NCI-H2029 treated with DMSO at 0.1 percent for 48 hours (cell line): ENCODE results near the gene CEP350.

Experiments
- DNase-seq: peaks from one replicate; lab custom pipeline; 2025; lab: John Stamatoyannopoulos, UW

Gene CEP350, protein sequence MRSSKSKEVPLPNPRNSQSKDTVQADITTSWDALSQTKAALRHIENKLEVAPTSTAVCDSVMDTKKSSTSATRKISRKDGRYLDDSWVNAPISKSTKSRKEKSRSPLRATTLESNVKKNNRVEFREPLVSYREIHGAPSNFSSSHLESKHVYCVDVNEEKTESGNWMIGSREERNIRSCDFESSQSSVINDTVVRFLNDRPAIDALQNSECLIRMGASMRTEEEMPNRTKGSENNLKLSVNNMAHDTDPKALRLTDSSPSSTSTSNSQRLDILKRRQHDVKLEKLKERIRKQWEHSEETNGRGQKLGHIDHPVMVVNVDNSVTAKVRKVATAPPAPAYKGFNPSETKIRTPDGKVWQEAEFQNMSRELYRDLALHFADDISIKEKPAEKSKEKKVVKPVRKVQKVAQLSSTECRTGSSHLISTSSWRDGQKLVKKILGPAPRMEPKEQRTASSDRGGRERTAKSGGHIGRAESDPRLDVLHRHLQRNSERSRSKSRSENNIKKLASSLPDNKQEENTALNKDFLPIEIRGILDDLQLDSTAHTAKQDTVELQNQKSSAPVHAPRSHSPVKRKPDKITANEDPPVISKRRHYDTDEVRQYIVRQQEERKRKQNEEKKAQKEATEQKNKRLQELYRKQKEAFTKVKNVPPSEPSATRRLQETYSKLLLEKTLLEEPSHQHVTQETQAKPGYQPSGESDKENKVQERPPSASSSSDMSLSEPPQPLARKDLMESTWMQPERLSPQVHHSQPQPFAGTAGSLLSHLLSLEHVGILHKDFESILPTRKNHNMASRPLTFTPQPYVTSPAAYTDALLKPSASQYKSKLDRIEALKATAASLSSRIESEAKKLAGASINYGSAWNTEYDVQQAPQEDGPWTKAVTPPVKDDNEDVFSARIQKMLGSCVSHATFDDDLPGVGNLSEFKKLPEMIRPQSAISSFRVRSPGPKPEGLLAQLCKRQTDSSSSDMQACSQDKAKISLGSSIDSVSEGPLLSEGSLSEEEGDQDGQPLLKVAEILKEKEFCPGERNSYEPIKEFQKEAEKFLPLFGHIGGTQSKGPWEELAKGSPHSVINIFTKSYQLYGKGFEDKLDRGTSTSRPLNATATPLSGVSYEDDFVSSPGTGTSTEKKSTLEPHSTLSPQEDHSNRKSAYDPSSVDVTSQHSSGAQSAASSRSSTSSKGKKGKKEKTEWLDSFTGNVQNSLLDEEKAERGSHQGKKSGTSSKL (N-terminal part only)

DNA sequence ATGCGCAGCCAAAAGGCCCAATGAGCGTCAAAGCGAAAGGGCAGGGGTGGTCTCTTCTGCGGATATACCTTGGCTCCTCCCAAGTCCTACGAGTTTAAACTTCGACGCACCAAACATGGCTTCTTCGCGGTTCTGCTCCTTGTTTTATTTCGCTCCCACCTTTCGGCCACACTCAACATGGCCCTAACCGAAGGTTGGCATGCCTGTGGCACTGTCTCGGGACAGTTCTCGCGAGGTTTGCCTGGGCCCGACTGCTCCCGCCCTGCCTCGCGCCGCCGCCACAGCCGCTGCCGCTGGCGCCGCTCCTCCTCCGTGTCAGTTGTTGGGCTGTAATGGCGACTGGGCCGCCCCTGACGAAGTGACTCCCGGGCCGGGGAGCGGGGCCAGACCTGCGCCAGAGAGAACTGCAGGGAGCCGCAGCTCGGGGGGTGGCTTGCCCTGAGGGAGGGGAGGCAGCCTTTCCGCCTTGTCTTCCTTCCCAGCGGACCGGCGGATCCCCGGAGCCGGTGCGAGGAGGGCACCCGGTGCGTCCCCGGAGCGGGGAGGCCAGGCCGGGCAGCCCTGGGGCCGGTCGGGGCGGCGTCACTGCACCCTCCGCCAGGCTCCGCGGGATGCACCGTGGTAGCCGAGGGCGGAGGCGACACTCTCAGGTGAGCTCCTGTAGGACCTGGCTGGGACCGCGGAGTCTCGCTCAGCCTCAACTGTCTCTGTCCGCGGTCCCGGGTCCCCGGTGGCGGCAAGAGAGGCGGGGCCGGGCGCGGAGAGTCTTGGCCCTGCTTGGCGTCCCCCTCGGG lies at the start of gene CEP350:
Gene CEP350, plus strand, starts transcription at position 318 of the 794 bp plus-strand sequence. CDS start 31,372 bp downstream, outside the sequence.
- DNase-seq: peak; percentile 89

DNA sequence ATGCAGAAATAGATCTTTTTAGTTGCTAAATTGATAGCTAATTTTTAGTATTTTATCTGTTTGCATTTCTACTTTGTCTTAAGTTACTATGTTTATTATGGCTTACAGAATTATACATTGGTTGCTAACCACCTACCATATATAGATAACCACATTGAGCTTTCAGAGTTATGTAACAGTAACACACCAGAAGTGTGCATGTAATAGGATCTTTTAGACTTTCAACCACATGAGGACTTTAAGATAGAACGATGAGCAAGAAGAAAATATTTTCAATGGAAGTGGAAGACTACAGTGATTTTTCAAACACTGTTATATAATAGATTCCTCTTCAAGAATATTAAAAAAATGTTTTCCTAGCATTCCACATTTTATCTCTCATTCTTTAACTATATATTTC lies 43.7 kb upstream of the CEP350 start:
- DNase-seq: no peak

DNA sequence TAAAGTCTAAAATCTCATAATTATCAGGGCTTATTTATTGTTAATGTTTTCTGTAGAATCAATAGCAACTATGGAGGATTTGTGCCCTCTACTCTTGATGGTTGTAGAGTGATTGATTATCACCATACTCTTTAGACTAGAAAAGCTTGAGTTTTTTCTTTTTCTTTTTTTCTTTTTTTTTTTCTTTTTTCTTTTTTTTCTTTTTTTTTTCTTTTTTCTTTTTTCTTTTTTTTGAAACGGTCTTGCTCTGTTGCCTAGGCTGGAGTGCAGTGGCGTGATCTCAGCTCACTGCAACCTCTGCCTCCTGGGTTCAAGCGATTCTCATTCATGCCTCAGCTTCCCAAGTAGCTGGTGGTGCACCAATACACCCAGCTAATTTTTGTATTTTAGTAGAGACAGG lies 42.8 kb upstream of the CEP350 start:
- DNase-seq: no peak

GRCh38 chr1:179917601-179918429 lies 36.8 kb upstream of the CEP350 start:
- DNase-seq: no peak

DNA sequence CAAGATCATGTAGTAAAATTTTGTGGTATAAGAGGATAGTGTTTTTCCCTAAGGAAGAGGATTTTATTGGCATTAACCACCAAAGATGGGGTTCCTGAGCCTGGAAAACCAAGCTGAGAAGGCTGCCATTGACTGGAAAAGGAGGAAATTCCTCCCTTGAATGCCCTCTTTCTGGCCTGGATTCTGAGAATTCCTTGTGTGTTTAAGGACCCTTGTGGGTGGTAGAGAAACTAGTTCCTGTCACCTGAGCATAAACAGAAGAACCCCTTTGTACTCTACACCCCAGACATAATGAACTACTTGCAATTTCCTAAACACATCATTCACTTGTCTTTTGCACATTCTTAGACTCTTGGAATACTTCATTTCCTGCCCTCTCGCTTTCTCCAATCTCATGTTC lies 33.1 kb upstream of the CEP350 start:
- DNase-seq: no peak

DNA sequence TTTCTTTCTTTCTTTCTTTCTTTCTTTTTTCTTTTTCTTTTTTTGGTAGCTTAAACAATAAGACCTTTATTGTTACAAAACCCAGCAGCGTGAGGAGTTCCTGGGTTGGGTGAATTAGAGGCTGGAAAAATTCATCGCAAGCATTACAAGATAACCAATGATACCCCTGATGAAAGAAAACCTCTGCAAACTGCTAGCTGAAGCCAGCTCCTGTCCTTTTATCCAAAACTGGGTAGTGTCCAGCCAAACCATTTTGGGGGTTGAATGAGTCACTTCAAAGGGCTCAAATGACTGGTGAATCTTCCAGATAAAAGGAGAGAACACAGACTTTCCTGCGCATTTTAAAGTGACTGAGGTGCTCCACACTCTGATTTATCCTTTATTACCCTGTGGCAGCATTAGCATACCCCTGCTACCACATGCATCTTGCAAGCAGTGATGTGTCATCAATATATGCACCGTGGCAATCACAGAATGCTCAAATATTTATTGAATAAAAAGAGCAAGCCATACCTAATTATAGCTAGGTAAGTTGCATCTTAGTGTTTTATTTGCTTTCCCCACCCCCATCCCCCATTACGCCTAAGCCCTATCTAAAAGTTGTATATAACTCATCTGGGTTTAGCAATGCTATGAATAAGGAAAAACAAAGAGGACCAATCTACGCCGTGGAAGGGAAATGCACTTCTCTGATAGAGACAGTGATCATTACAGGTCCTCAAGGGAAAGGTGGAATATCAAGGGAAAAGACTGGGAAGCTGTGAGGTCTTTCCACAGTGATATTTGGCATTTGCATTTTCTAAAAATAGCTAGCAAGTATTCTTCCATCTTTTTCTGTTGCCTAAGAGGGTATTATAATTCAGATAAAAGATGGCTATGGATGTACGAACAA lies 32.4 kb upstream of the CEP350 start:
- no peak for DNase-seq

DNA sequence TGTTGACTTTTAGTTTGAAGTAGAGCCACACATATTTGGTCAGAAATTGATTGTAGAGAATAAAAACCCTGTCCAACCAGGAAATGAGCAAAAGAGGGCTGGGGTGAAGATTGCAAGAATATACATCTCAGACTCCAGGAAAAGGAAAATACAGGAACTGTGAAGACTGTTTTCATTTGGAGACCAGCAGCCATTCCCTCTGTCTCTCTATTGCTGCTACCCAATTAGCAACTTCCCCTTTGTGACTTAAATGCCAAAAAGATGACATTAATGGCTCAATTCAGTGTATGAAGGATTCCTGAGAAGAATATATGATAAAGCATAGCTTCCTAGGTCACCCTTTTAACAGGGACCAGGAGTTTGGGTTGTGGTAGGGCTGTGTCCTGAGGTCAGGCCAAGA lies 31.6 kb upstream of the CEP350 start:
- no peak for DNase-seq

GRCh38 chr1:179924268-179924667 lies 30.3 kb upstream of the CEP350 start:
- DNase-seq: no peak

- no peak for DNase-seq
Observed at GRCh38 chr1:179925302-179925701, 29.3 kb upstream of the CEP350 start.

DNA sequence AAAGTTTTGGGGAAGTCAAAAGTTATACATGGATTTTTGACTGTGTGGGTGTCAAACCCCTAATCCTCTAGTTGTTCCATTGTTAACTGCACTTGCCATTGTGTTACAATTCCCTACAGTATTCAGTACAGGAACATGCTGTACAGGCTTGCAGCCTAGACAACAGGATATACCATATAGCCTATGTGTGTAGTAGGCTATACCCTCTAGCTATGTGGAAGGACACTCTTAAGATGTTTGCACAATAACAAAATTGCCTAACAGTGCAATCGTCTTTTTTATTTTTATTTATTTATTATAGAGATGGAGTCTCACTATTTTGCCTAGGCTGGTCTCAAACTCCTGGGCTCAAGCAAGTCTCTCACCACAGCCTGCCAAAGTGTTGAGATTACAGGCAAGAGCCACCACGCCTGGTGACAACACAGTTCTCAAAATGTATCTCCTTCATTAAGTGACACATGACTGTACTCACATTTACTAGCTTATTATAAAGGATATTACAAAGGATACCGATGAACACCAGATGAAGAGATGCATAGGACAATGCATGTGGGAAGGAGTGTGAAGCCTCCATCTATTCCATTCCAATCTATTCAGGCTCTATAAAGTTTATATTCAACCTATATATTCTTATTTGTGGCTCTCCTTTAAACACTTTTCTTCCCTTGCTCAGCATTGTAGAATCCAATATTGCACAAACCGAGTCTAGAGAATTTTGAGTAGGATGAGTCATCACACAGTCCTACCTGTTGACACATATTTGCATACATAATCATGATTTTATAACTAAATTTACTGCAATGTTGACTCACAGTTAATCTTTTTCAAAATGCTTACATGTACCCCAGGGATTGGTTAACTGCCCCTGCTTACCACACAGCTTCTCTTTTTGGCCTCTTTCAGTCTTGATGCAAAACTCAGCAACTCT lies 28.4 kb upstream of the CEP350 start:
- DNase-seq: no peak

- no peak for DNase-seq
Observed at GRCh38 chr1:179926850-179927205, 27.8 kb upstream of the CEP350 start.

- no peak for DNase-seq
Observed at GRCh38 chr1:179929955-179930798, 24.4 kb upstream of the CEP350 start.

GRCh38 chr1:179930867-179931266 lies 23.7 kb upstream of the CEP350 start:
- no peak for DNase-seq

- DNase-seq: no peak
Observed at GRCh38 chr1:179933219-179933618, 21.4 kb upstream of the CEP350 start.

DNA sequence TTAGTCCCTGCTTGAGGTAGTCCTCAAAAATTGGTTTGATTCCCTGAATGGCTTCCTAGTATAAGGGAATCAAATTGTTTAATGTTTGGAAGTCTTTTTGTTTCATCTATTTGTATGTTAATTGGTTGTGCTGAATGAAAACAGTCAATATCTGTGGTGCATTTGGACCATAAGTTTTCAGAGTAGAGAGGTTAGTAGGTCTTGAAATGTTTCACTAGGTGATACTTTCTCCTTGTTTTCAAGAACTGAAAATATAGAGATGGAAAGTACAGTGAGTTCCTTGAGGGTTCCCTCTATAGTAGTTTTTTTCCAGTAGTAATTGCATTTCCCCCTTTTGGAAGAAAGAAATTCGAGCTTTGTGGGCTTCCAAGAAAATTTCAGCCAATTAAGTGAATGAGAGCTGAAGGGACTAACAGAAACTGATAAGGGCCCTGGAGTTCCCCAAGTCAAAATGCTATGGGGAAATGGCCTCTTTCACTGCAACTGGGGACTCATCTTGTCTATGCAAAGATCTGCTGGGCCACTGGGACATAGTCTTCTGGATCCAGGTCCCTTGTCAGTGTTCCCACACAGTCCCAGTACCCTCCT lies 18.6 kb upstream of the CEP350 start:
- no peak for DNase-seq

- DNase-seq: no peak
Observed at GRCh38 chr1:179937668-179938254, 16.8 kb upstream of the CEP350 start.

- no peak for DNase-seq
Observed at GRCh38 chr1:179938752-179939151, 15.9 kb upstream of the CEP350 start.
